HG03520 (cell line): ENCODE measurements around the gene TAS1R1.
"Not testable (repeated sequence)": the region's sequence is repeated elsewhere in the genome, so short reads cannot be mapped to it uniquely, and the experiment has no call there.

Experiments used
- ATAC-seq: cut with Tn5 transposase; IDR thresholded peaks from one replicate; pipeline ENCODE4 v1.9.1; 2021; ENCODE audit warnings: mild to moderate bottlenecking, moderate library complexity; ENCODE audit not compliant: unreplicated experiment

Gene TAS1R1

DNA sequence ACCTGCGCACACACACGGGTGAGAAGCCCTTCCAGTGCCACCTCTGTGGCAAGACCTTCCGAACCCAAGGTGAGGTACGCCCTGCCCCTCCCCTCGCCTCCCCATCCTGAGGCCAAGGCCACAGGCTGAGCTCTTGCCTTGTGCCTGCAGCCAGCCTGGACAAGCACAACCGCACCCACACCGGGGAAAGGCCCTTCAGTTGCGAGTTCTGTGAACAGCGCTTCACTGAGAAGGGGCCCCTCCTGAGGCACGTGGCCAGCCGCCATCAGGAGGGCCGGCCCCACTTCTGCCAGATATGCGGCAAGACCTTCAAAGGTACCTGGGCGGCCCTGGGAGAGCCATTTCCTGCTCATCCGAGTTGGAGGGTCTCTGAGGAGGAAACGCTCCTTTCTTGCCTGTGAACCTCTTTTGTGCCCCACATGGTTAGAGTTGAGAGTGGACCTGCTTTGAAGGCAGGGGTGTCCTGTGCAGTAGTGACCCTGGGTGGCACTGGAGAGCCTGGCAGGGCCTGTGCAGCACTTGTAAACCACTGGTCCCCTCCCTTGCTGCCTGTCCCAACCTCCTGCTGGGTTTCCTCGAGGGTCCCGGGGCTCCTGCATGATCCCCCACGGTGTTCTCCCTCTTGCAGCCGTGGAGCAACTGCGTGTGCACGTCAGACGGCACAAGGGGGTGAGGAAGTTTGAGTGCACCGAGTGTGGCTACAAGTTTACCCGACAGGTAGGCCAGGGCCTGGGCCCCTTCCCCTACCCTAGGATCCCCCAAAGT lies 33.2 kb downstream of the TAS1R1 start:
- no peak for ATAC-seq

DNA sequence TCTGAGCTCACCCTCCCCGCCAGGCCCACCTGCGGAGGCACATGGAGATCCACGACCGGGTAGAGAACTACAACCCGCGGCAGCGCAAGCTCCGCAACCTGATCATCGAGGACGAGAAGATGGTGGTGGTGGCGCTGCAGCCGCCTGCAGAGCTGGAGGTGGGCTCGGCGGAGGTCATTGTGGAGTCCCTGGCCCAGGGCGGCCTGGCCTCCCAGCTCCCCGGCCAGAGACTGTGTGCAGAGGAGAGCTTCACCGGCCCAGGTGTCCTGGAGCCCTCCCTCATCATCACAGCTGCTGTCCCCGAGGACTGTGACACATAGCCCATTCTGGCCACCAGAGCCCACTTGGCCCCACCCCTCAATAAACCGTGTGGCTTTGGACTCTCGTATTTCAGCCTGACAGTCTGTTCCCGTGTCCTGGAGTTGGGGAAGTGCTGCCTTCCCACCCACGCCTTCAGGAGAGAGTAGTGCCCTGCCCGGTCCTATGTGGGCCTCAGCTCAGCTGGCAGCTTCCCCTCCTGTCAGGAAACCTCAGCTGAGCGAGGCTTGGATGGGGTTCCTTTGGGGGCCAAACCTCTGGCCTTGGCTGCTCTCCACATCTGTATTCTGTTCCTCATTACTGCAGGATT lies 33.9 kb downstream of the TAS1R1 start:
- no peak for ATAC-seq

DNA sequence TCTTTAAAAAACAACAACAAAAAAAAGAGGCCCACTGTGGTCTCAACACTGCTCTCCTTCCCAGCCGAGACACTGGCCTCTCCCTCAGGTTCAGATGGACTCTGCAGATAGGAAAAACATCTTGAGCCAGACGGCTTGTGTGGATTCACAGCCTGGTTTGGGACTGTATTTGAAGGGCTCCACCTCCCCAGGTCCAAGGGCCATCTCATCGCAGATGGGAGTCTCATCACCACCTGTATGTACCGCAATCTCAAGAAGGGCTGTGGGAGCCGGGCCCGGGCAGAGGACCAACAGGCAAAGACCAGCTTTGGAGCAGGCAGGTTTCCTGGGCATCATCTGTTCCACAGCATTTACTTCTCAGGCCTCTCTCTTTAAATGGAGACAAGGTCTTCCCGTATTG lies 34.9 kb downstream of the TAS1R1 start:
- no peak for ATAC-seq

DNA sequence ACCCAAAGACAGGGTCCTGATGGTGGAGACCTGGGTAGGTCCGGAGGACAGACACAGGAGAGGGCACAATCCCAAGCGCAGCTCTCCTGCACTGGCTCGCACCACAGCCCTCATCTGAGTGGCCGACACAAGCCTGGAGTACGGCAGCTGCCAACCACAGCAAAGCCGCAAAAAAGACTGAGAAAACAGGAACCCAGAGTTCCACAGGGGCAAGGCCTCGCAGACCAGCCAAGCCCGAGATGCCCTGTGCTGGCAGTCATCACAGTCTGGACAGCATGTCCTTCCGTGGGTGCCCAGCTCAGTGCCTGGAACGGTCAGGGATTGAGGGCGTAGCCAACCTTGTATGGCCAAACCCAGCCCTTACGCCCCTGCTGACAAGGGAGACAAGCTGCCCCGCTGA lies 36.1 kb downstream of the TAS1R1 start:
- ATAC-seq, result no peak

DNA sequence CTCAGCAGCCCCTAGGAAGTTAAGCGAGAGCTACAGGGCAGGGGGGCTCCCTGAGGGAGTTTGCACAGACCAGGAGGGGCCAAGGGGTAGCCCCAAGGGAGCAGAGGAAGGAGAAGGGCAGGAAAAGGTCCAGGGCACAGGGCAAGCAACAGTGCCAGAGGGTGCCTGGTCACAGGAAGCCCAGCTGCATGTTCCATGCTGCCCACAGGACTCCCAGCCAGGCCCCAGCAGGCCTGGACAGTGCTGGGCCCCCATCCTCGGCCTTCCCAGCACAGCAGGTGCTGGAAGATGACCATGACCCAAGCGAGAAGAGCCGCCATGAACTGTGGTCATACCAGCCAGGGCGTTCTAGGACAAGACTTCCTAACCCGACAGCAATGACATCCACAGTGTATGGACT lies 36.5 kb downstream of the TAS1R1 start:
- ATAC-seq, result no peak

DNA sequence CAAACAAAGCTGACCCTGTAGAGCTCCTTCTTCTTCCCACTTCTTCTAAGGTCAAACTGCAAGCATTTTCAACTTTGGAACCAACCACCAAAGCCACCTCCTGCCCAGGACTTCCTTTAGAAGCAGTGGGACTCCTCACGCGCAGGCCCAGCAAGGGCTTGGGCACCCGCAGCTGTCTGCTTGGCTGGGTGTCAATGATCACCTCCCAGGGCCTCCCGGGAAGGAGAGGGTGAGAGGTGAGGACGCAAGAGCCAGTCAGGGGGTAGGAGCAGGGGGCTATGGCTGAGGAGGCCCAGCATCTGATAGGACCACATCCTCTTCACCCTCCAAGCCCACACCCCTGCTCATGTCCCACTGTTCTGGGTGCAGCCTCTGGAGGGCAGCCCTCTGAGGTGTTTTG lies 37.3 kb downstream of the TAS1R1 start:
- ATAC-seq, result no peak

DNA sequence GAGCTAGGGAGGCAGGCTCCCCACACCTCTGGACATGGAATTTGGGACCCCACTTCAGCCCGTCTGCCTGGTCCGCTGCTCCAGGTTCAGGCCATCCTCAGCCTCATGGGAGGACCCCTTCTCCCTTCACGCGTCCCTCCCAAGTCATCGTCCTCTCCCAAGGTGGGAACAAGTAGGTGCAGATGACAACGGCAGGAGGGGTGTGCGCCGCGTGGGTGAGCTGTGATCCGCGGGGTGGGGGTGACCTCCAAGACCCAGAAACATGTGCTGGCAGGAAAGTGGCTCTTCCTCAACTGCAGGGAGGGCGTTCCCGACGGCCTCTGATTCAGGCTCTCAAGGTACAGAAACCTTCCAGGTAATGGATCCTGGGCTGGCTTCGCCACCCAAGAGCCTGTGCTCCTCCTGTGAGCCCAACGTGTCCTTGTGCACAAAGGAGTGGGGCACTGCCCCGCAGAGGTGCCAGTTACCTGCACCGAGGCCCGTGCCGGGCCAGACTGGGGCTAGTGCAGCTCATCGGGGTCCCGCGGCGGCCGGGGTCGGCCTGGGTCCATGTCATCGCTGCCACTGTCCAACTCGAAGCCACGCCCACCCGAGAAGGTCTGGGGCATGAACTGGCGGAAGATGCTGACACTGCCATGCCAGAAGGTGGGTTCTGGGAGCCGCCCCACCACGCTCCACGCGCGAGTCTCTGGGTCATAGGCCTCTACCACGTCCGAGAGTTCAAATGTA lies 37.9 kb downstream of the TAS1R1 start:
- no peak for ATAC-seq

DNA sequence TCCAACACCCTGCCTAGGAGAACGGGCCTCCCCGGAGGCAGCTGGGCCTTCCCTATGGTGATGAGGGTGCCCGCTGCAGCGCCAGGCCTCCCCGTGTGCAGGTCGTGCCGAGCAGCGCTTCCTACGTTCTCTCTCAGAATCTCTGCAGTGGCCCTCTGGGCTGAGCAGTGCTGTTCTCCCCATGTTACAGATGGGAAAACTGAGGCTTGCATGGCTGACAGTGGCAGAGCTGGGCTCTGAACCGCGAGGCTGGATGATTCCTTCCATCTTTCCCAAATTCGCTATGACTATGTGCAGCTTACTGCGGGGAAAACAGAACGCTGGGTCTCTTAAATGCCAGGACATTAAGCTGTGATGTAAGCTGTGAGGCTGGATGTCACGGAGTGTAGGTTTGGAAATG lies 38.7 kb downstream of the TAS1R1 start:
- ATAC-seq, result no peak

DNA sequence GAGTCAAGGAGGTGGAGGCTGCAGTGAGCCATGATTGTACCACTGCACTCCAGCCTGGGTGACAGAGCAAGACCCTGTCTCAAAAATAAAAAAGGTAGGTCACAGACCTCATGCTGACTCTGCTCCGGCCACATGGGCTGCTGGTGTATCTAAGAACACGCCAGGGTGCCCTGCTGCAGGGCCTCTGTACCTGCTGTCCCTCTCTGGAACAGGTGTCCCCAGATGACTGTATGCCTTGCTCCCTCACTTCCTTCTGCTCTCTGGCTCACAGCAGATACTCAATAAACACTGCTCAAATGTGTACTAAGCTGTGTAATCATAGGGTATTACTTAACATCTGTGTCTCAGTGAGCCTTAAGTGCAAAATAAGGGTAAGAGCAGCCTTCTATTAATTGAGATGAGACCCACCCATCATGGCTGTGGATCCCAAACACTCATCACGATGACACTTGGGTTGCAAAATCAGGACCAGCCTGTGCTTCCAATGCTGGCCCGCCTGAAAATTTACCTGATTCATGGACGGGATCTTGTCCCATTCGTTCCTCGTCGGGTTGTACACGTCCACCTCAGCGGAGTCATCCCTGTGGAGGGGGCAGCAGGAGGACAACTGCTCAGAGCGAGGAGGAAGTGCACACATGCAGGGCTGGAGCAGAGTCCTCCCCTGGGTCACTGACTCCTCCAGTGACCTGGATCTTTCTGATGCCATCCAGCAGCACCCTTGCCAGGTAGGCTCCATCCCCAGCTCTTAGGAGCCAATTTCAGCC lies 40.1 kb downstream of the TAS1R1 start:
- ATAC-seq, result no peak

DNA sequence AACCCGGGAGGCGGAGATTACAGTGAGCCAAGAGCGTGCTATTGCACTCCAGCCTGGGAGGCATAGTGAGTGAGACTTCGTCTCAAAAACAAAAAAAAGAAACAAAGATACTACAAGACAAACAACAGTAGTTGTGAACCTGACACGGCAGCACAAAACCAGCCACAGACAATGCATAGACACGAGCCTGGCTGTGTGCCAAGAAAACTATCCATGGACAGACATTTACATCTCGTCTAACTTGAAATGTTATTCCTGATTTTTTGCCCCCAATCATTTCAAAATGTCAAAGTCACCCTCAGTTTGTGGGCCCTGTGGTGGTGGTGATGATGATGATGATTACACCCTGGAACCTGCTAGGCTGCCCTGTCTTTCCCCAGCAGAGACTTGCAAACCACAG lies 41.2 kb downstream of the TAS1R1 start:
- ATAC-seq, result no peak

DNA sequence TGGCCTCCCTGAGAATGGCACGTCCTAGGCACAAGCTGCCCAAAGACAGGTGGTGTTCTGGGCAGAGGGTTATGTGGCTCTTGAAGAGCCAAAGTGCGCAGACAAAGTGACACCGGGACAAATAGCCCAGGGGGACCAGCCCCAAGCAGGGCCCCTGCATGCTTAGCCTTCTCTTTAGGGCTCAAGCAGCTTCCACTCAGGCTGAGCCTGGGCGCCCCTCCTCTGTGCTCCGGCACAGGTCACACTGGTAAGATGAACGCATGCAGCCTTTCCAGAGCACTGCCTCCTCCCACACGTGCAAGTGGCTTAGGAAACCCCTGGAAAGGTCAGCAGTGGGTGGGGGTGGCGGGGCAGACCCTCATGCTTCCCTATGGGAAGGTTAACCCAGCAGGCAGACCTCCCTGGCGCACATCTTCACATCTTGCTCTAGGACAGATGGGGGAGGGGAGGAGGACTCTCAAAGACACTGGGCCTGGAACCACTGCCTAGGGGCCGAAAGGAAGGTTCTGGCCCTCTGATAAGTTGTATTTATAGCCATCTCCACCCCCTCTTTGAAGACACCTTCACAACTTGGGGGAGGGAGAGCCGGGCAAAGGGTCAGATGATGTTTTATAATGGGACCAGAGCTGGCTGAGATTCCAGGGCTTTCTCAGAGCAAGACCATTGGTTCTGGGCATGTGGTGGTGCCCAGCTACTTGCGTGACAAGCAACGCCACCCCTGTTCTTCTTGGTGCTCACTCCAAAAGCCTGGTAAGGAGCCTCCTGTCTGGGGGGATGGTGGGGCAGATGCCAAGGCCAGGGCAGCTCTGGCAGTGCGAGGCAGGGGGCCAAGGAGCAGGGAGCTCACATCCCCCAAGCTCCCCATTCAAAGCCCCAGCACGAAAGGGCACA lies 42.0 kb downstream of the TAS1R1 start:
- no peak for ATAC-seq

DNA sequence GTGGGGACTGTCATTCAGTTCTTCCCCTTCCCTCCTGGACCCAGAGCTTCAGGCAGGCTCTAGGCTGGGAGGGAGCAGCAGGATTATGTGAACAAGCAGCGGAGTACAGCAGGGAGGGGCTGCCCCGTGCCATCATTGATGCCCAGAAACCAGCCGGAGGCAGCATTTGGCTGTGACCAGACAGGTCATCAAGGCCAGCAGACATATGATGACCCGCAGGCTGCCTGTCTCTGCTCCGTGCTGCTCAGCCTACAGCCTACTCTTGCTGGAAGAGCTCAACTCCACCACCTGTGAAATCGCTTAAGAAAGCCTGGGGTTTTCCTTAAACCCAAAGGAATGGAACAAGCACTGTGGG lies 42.6 kb downstream of the TAS1R1 start:
- ATAC-seq, result no peak

DNA sequence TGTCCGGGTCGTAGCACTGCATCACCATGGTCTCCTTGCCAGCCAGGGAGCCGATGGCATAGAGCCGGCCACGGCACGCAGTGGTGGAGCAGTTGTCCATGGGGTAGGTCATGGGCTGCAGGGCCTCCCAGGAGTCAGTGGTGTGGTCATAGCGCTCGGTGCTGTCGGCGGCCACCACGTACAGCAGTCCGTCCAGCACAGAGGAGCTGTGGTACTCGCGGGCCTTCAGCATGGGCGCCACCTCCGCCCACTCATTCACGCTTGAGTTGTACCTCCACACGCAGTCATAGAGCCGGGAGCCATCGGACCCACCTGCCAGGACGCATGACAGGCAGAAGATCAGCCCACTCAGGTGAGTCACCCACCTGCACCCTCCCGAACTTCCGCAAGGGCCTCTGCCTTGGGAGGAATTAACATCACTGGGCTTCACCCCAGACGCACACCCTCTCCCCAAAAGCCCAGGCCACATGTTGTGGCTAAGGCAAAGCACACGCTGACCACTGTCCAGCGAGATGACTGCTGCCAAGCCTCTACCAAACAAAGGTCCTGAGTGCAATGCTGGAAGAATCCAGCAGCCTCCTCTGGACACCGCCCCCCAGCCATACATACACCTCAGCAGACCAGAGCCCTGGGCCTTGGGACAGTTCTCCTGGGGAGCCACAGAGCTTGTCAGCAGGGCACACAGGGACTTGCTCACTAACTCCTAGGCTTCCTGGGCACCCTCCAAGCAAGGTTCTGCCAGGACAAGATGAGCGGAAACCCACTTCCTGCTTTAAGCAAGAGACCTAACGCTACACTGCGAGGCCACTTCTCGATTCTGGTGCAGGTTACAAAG lies 44.3 kb downstream of the TAS1R1 start:
- no peak for ATAC-seq

DNA sequence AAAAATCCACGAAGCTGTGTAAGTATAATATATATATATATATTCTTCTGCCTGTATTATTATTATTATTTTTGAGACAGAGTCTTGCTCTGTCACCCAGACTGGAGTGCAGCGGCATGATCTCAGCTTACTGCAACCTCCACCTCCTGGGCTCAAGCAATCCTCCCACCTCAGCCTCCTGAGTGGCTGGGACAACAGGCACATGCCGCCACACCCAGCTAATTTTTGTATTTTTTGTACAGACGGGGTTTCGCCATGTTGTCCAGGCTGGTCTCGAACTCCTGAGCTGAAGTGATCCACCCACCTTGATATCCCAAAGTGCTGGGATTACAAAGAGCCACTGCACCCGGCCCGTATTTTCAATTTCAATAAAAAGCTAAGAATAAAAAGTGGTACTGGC lies 44.9 kb downstream of the TAS1R1 start:
- not testable (repeated sequence) for ATAC-seq

DNA sequence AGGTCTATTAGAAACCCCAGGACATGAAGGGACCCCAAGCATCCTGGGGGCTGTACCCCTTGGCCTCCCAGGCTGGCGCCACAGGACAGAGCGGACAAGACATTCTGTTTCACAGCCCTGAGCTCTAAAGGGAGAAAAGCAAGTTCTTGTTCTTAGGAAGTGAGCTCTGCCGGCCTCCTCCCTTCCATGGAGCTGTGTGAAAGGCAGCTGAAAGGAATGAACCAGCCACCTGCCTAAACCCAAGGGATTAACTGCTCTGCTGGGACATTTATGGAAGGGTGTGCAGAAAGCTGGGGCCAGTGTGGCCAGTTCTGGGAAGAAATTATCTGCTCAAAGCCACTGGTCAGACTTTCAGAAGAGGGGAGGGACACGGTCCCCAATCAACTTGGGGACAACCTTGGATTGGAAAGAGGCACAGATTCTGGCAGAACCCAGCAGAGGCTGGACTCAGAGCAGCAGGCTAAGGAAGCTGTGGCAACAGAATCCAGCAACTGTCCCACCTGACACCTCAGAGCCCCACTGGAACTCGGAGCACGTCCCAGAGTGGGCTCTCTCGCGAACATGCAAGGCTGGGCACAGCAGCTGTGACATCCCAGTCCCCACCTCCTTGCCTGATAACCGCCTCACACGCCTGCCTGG lies 45.4 kb downstream of the TAS1R1 start:
- no peak for ATAC-seq

DNA sequence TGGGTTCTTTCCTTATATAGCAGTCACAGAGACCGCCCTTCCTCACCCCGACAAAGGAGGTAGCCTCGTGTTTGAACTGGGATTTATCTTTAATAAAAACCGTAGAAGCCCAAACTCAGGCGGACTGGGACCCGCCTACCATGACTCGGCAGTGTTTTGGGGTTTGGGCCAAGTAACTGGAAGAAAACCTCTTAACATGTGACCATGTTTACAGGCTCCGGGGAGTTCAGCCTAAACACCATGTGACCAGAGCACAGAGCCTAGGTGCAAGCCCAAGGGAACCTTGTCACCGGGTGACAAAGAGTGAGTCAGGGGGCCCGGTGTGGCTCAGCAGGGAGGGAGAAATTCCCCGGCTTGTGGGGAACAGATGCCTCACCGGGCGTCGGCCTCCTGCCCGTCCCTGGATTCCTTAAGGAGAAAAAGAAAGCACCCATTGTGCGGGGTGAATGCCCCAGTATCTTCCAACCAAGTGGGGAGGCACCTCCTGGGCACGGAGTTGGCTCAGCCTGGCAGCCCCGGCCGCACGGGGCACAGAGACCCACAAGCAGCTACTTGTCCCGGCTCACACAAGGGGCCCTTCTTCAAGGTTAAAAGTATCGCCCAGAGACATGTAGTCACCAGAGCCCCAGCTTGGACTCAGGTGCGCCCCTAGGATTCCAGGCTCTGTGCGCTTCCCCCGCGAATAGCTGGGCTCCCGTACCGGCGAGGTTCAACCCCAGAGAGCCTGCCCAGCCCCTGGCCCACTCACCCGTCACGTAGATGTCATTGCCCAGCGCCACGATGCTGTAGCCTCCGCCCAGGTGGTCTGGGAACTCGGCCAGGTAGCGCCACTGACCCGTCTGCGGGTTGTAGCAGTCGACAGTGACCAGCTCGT lies 46.2 kb downstream of the TAS1R1 start:
- ATAC-seq, result peak; percentile 26

DNA sequence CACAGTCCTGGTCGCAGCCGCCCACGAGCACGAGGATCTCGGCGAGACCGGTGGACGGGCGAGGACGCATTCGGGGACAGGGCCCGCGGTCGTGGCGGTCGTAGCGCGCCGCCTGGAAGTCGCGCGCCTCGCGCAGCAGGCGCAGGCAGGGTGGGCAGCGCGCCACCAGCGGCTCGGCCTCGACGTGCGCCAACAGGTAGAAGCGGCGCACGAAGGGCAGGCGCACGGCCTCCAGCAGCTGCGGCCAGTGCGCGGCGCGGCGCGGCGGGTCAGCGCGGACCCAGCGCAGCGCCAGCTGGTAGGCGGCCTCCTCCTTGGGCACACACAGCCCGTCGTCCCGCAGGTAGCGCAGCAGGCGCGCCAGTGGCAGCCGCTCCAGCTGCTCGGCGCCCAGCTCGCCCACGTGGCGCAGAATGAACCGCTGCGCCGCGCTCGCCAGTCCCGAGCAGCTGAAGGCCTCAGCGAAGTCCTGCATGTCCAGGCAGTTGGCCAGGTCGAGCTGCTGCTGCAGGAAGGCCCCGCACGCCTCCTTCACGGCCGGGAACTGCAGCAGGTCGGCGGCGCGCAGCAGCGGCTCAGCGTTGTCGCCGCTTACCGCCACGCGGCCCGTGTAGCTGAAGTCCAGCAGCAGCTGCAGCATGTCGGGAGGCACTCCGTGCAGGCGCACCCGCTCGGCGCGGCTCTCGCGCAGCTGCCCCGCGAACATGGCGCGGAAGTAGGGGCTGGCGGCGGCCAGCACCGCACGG lies 47.0 kb downstream of the TAS1R1 start:
- ATAC-seq, result peak; percentile 27
